Panc1 (cell line): ENCODE results near the gene OR2AJ1. TPM values are rescaled to one million over a fixed set of nuclear protein-coding genes. Genes with fewer than 3 reads are reported as not detected.

Source experiments
- ATAC-seq: fragments of 200-7000 bp; cut with Tn5 transposase; 2 replicates; pipeline ENCODE4 v1.9.1; 2020; ENCODE audit warnings: mild to moderate bottlenecking, moderate library complexity
- BruUV-seq: library from RNA; stranded (reverse); fragments of 400-500 nt; replicated peaks from 2 replicates; lab custom pipeline; 2021; lab: Mats Ljungman, UMichigan
- CTCF ChIA-PET: fragments of 300-600 bp; sonication (Branson Sonifier 250); formaldehyde crosslinking; loops from one replicate; lab custom pipeline; 2022; ENCODE audit warnings: antibody characterized with exemption; lab: Charles Lee
- POLR2A ChIA-PET: fragments of 300-600 bp; sonication (Branson Sonifier 250); formaldehyde crosslinking; loops from one replicate; lab custom pipeline; 2022; ENCODE audit warnings: antibody characterized with exemption; lab: Charles Lee
- DNase-seq: peaks from one replicate; pipeline ENCODE4 v3.0.0-alpha.2; 2010; ENCODE audit warnings: low read depth, low spot score
- H3K27ac ChIP-seq: 2 replicates; pipeline ENCODE4 v1.5.1; 2011; ENCODE audit warnings: mild to moderate bottlenecking, low read length, inconsistent platforms
- H3K27me3 ChIP-seq: fragments of 200-500 bp; sonication (Bioruptor generic); 2 replicates; pipeline ENCODE4 v1.6.0; 2014; ENCODE audit warnings: low read length, inconsistent platforms; ENCODE audit not compliant: control insufficient read depth, insufficient read depth
- H3K36me3 ChIP-seq: fragments of 200-500 bp; sonication (Bioruptor generic); 2 replicates; pipeline ENCODE4 v1.5.1; 2014; ENCODE audit warnings: inconsistent platforms, mild to moderate bottlenecking, low read length, moderate library complexity; ENCODE audit not compliant: control insufficient read depth, insufficient read depth
- H3K4me1 ChIP-seq: 2 replicates; pipeline ENCODE4 v1.5.1; 2011; ENCODE audit warnings: inconsistent platforms, mild to moderate bottlenecking, low read length, moderate library complexity; ENCODE audit not compliant: control insufficient read depth, insufficient read depth
- H3K4me3 ChIP-seq, 2 experiments: 2 replicates each; pipeline ENCODE4 v1.5.1; 2011 to 2012; ENCODE audit warnings: low read depth in 2 of 2, low read length in 2 of 2, mild to moderate bottlenecking in 2 of 2, inconsistent platforms in 1 of 2, moderate library complexity in 1 of 2
- H3K9me3 ChIP-seq: fragments of 200-500 bp; sonication (Bioruptor generic); 2 replicates; pipeline ENCODE4 v1.5.1; 2014; ENCODE audit warnings: low read depth, mild to moderate bottlenecking, inconsistent platforms, low read length, moderate library complexity; ENCODE audit not compliant: control insufficient read depth, insufficient read depth
- CTCF ChIP-seq: fragments of 450-650 bp; IDR thresholded peaks from 2 replicates; pipeline ENCODE4 v1.5.1; 2017; ENCODE audit warnings: mild to moderate bottlenecking
- POLR2AphosphoS5 ChIP-seq: IDR thresholded peaks from 2 replicates; pipeline ENCODE4 v1.6.1; 2012; ENCODE audit warnings: mild to moderate bottlenecking, low read depth, low read length, moderate library complexity
- SIN3A ChIP-seq: IDR thresholded peaks from 2 replicates; pipeline ENCODE4 v1.6.1; 2012; ENCODE audit warnings: low read depth, mild to moderate bottlenecking, low read length, moderate library complexity, borderline replicate concordance; ENCODE audit not compliant: insufficient read depth
- TCF7L2 ChIP-seq: IDR thresholded peaks from 2 replicates; pipeline ENCODE4 v1.6.1; 2011; ENCODE audit warnings: mild to moderate bottlenecking, low read depth, low read length, inconsistent platforms
- in situ Hi-C: cut with HindIII; loops from 2 replicates; pipeline ENCODE4 v1.10.0; 2016; ENCODE audit warnings: low sequenced_read_pairs, low pct_unique_long_range_greater_than_20kb
- intact Hi-C: fragments of 100-400 bp; cut with micrococcal nuclease; formaldehyde crosslinking; loops from one replicate; pipeline ENCODE4 v1.10.0; 2022; ENCODE audit not compliant: unreplicated experiment
- total RNA-seq: library from RNA; stranded (reverse); gene quantifications from one replicate; pipeline ENCODE4 v1.2.1, GENCODE V29; 2021; ENCODE audit not compliant: unreplicated experiment
- TF ChIP-seq, protein P1 (sequence below), 2 experiments: IDR thresholded peaks; 2 replicates each; pipeline ENCODE4 v1.6.1; 2011 to 2012; ENCODE audit warnings: low read depth in 2 of 2, control low read depth in 1 of 2, low read length in 1 of 2, mild to moderate bottlenecking in 1 of 2, moderate library complexity in 1 of 2; ENCODE audit not compliant: insufficient read depth in 1 of 2

OR2AJ1 gene
- total RNA-seq, 1 experiment from 2014 or later, result not detected

DNA sequence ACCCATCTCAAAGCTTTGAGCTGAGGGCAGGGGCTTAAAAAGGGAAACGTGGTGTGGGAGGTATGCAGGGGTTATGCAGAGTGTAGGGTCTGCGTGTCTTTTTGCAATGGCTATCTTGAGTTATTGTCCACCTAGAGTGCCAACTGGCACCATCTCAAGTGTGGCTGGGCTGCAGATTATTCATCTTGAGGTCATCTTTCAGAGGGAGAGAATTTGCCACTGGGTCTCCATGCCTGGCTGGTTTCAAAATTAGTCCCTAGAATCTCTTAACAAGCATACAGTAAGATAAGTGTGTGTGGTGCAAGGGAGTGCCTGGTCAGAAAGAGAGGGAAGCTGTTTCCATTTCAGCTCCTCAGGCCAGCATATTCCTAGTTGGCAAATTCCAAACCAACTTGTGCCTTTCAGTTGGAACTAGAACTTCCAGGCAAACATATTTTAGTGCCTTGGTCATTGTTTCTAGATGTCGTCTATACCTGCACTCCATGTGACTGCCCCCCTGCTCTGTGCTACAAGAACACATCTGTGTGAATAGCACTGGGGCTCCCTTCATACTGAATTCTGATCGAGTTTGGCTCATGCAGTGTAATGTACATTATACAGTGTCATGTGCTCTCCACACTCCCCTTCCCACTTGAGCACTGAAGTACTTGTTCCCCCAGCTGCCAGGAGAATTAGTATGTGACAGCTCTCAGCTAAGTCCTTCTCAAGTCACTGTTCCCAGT lies 9.6 kb upstream of the OR2AJ1 start:
- Histone ChIP-seq H3K27me3 (no peaks in the 10 kb centered on the region), H3K4me3 (no peak overlapping the region), H3K4me1 (no peaks in the 10 kb centered on the region), H3K36me3 (no peaks in the 10 kb centered on the region), H3K27ac (no peak overlapping the region), H3K9me3 (no peaks in the 10 kb centered on the region)
- in situ Hi-C loops (no loop called here), intact Hi-C loops (loop anchor here (10.0 kb wide), 1 partner anchor 60 kb away; the partner anchor contains the start of gene TRIM58)
- no TSS peak for BruUV-seq
- no peak for TF ChIP-seq POLR2AphosphoS5
- no peak for TF ChIP-seq TCF7L2
- TF ChIP-seq SIN3A, result no peak
- no peak for TF ChIP-seq CTCF
- TF ChIP-seq, protein P1, sequence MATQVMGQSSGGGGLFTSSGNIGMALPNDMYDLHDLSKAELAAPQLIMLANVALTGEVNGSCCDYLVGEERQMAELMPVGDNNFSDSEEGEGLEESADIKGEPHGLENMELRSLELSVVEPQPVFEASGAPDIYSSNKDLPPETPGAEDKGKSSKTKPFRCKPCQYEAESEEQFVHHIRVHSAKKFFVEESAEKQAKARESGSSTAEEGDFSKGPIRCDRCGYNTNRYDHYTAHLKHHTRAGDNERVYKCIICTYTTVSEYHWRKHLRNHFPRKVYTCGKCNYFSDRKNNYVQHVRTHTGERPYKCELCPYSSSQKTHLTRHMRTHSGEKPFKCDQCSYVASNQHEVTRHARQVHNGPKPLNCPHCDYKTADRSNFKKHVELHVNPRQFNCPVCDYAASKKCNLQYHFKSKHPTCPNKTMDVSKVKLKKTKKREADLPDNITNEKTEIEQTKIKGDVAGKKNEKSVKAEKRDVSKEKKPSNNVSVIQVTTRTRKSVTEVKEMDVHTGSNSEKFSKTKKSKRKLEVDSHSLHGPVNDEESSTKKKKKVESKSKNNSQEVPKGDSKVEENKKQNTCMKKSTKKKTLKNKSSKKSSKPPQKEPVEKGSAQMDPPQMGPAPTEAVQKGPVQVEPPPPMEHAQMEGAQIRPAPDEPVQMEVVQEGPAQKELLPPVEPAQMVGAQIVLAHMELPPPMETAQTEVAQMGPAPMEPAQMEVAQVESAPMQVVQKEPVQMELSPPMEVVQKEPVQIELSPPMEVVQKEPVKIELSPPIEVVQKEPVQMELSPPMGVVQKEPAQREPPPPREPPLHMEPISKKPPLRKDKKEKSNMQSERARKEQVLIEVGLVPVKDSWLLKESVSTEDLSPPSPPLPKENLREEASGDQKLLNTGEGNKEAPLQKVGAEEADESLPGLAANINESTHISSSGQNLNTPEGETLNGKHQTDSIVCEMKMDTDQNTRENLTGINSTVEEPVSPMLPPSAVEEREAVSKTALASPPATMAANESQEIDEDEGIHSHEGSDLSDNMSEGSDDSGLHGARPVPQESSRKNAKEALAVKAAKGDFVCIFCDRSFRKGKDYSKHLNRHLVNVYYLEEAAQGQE (IDR thresholded peaks at IDR 0.05; ENCODE audit: insufficient read depth in 1 of 2, low read depth in 2 of 2, low read length in 1 of 2), result no peak
- CTCF ChIA-PET, result no interaction called here
- DNase-seq, result no peak
- ATAC-seq, result no peak; the same call in 1 of the 2 replicates
- POLR2A ChIA-PET, result no interaction called here

- in situ Hi-C loops, result no loop called here
- CTCF ChIA-PET, result no interaction called here
- H3K36me3 ChIP-seq, result no peaks in the 10 kb centered on the region
- H3K27me3 ChIP-seq, result no peaks in the 10 kb centered on the region
- intact Hi-C loops, result loop anchor here (10.0 kb wide), 1 partner anchor 65 kb away; the partner anchor contains the start of gene TRIM58
- no peaks in the 10 kb centered on the region for H3K9me3 ChIP-seq
- H3K4me1 ChIP-seq, result no peaks in the 10 kb centered on the region
- no peak for DNase-seq
- BruUV-seq, result no TSS peak
- POLR2A ChIA-PET, result no interaction called here
- no peak for ATAC-seq
- H3K27ac ChIP-seq, result no peak within 1 kb of the TSS
- TF ChIP-seq SIN3A, result no peak
- TF ChIP-seq TCF7L2, result no peak
- TF ChIP-seq POLR2AphosphoS5, result no peak
- no peak for TF ChIP-seq CTCF
- TF ChIP-seq, protein P1 (IDR thresholded peaks at IDR 0.05; ENCODE audit: insufficient read depth in 1 of 2, low read depth in 2 of 2, low read length in 1 of 2), result no peak
- H3K4me3 ChIP-seq, result no peak within 1 kb of the TSS
Measured at GRCh38 chr1:247919952-247920351, 4.7 kb upstream of the OR2AJ1 start, which contains the start of gene OR2T8. OR2T8 (plus strand) TSS chr1:247920252; CDS start chr1:247921018, 766 bp downstream.
